Measurements from ENCODE around the gene FASTKD1. TPM values are rescaled to one million over a fixed set of nuclear protein-coding genes. Genes with fewer than 3 reads are reported as not detected.
"Not testable (repeated sequence)": the region's sequence is repeated elsewhere in the genome, so short reads cannot be mapped to it uniquely, and the experiment has no call there.

Gene FASTKD1
- total RNA-seq, 1 experiment from 2014 or later, result 37.6 TPM

DNA sequence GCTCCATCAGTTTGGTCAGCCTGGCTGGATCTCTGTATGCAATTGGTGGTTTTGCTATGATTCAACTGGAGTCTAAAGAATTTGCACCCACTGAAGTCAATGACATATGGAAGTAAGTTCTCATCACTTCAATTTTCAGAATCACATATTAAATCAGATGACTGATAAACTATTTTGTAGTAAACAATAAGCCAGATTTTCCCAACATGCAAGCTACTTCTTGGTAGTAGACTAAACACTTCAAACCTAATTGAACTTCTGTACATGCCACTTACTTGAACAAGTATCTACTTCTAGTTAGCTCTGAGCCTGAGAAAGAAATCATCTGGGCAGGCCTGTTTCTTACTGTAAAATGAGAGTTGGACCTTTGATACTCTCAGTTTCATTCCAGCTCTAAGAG, 52.8 kb downstream of the FASTKD1 start:
- Histone ChIP-seq H3K79me2 (ENCODE audit: insufficient read depth, low read length) (no peaks in the 10 kb centered on the region), H3K9me2 (ENCODE audit: insufficient read depth) (no peaks in the 10 kb centered on the region), H3K9ac (ENCODE audit: low read length) (no peak overlapping the region), H3K9me3 (ENCODE audit: control insufficient read depth in 1 of 2, insufficient read depth in 1 of 2, low read depth in 1 of 2, low read length in 2 of 2) (no peaks in the 10 kb centered on the region), H3K36me3 (ENCODE audit: control insufficient read depth in 1 of 2, insufficient read depth in 2 of 2, low read length in 2 of 2) (no peaks in the 10 kb centered on the region), H4K20me1 (ENCODE audit: insufficient read depth) (no peaks in the 10 kb centered on the region), H3K27me3 (ENCODE audit: insufficient read depth, low read length) (no peaks in the 10 kb centered on the region), H2AFZ (ENCODE audit: low read depth, low read length, poor library complexity, severe bottlenecking) (no peak overlapping the region), H3K27ac (ENCODE audit: low read depth, low read length) (no peak overlapping the region), H3K4me3 (replicated peaks in 1 of 2; ENCODE audit: low read depth in 1 of 2, low read length in 2 of 2) (no peak overlapping the region), H3K4me1 (ENCODE audit: control insufficient read depth in 1 of 2, insufficient read depth in 2 of 2, low read length in 2 of 2) (no peaks in the 10 kb centered on the region), H3K4me2 (ENCODE audit: low read length) (no peak overlapping the region)
- TF ChIP-seq SIN3A (IDR thresholded peaks at IDR 0.05; ENCODE audit: low read depth), result no peak
- no TSS peak for BruUV-seq (replicated peaks)
- POLR2A ChIA-PET, result no interaction called here
- DNase-seq (ENCODE audit: low read depth, low spot score), result no peak
- CTCF ChIA-PET, result no interaction called here
- RAD21 ChIA-PET (ENCODE audit: low non-redundant PET in 1 of 2, low total read pairs in 2 of 2, uncharacterized antibody in 2 of 2, unreplicated experiment in 2 of 2), result no interaction called here
- intact Hi-C loops (cut with micrococcal nuclease), result no loop called here
- ATAC-seq, result no peak

DNA sequence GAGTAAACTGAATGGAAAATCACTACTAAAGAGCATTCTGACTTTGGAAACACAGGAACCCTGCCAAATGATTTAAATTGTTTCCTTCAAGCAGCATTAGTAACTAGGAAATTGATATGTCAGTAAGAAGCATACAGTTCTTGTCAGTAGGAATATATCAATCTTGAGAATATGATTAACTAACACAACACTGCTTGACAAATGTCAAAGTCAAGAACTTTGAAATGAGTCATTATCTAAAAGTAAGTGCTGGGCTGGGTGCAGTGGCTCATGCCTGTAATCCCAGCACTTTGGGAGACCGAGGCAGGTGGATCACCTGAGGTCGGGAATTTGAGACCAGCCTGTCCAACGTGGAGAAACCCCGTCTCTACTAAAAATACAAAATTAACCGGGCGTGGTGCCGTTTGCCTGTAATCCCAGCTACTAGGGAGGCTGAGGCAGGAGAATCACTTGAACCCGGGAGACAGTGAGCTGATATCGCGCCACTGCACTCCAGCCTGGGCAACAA, 57.1 kb downstream of the FASTKD1 start:
- H3K36me3 ChIP-seq (ENCODE audit: control insufficient read depth in 1 of 2, insufficient read depth in 2 of 2, low read length in 2 of 2); H3K9ac ChIP-seq (ENCODE audit: low read length); H3K9me2 ChIP-seq (ENCODE audit: insufficient read depth); H3K27me3 ChIP-seq (ENCODE audit: insufficient read depth, low read length); H3K79me2 ChIP-seq (ENCODE audit: insufficient read depth, low read length); DNase-seq (ENCODE audit: low read depth, low spot score); H3K9me3 ChIP-seq (ENCODE audit: control insufficient read depth in 1 of 2, insufficient read depth in 1 of 2, low read depth in 1 of 2, low read length in 2 of 2); H2AFZ ChIP-seq (ENCODE audit: low read depth, low read length, poor library complexity, severe bottlenecking); H3K4me3 ChIP-seq (replicated peaks in 1 of 2; ENCODE audit: low read depth in 1 of 2, low read length in 2 of 2); BruUV-seq (replicated peaks); H3K27ac ChIP-seq (ENCODE audit: low read depth, low read length); POLR2A ChIA-PET; intact Hi-C loops (cut with micrococcal nuclease); H3K4me2 ChIP-seq (ENCODE audit: low read length); CTCF ChIA-PET; ATAC-seq; H3K4me1 ChIP-seq (ENCODE audit: control insufficient read depth in 1 of 2, insufficient read depth in 2 of 2, low read length in 2 of 2); H4K20me1 ChIP-seq (ENCODE audit: insufficient read depth); RAD21 ChIA-PET (ENCODE audit: low non-redundant PET in 1 of 2, low total read pairs in 2 of 2, uncharacterized antibody in 2 of 2, unreplicated experiment in 2 of 2): not testable (repeated sequence)

DNA sequence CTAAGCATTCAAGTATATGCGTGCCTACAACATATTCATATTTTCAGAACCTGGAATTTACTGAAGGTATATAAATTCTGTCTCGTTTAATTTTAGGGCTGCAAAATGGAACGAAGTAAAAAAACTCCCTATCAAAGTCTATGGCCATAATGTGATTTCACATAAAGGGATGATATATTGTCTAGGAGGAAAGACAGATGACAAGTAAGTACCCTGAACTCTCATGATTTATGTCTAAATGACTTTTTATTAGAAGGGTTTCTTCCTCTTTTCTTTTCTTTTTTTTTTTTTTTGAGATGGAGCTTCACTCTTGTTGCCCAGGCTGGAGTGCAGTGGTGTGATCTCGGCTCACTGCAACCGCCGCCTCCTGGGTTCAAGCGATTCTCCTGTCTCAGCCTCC, 58.9 kb downstream of the FASTKD1 start:
- DNase-seq (ENCODE audit: low read depth, low spot score); BruUV-seq (replicated peaks); H3K27ac ChIP-seq (ENCODE audit: low read depth, low read length); H4K20me1 ChIP-seq (ENCODE audit: insufficient read depth); ATAC-seq; H2AFZ ChIP-seq (ENCODE audit: low read depth, low read length, poor library complexity, severe bottlenecking); CTCF ChIA-PET; H3K9me2 ChIP-seq (ENCODE audit: insufficient read depth); POLR2A ChIA-PET; H3K4me2 ChIP-seq (ENCODE audit: low read length); intact Hi-C loops (cut with micrococcal nuclease); H3K79me2 ChIP-seq (ENCODE audit: insufficient read depth, low read length); H3K9me3 ChIP-seq (ENCODE audit: control insufficient read depth in 1 of 2, insufficient read depth in 1 of 2, low read depth in 1 of 2, low read length in 2 of 2); H3K9ac ChIP-seq (ENCODE audit: low read length); H3K27me3 ChIP-seq (ENCODE audit: insufficient read depth, low read length); H3K36me3 ChIP-seq (ENCODE audit: control insufficient read depth in 1 of 2, insufficient read depth in 2 of 2, low read length in 2 of 2); RAD21 ChIA-PET (ENCODE audit: low non-redundant PET in 1 of 2, low total read pairs in 2 of 2, uncharacterized antibody in 2 of 2, unreplicated experiment in 2 of 2); H3K4me3 ChIP-seq (replicated peaks in 1 of 2; ENCODE audit: low read depth in 1 of 2, low read length in 2 of 2): not testable (repeated sequence)
- H3K4me1 ChIP-seq (ENCODE audit: control insufficient read depth in 1 of 2, insufficient read depth in 2 of 2, low read length in 2 of 2), result peaks cover 0 to 12% of the 10 kb centered on the region in 2 experiments; a peak in 2 of 4 replicates

All from HCT116 (cell line).